HepG2 (cell line): ENCODE results near the gene RBCK1. TPM values are rescaled to one million over a fixed set of nuclear protein-coding genes. Genes with fewer than 3 reads are reported as not detected.

Experiments
- AHR ChIP-seq: IDR thresholded peaks from 2 replicates; pipeline ENCODE4 v1.6.1; 2018; ENCODE audit warnings: missing genetic modification reagents, missing compliant biosample characterization
- ASH2L ChIP-seq: fragments of 300-600, 200-600 bp; sonication (generic); IDR thresholded peaks from 2 replicates; pipeline ENCODE4 v1.7.0; 2017; ENCODE audit warnings: low read depth, mild to moderate bottlenecking, moderate library complexity, mixed read lengths, low read length; ENCODE audit not compliant: insufficient read length
- GPN1 ChIP-seq: sonication (generic); formaldehyde crosslinking; IDR thresholded peaks from 2 replicates; pipeline ENCODE4 v1.5.1; 2020; ENCODE audit warnings: missing genetic modification reagents, borderline replicate concordance
- HIVEP1 ChIP-seq: sonication (generic); formaldehyde crosslinking; IDR thresholded peaks from 2 replicates; pipeline ENCODE4 v1.4.0; 2020; ENCODE audit warnings: mild to moderate bottlenecking, missing genetic modification reagents
- KDM6A ChIP-seq: IDR thresholded peaks from 2 replicates; pipeline ENCODE4 v1.6.1; 2016; ENCODE audit warnings: low read depth
- KLF13 ChIP-seq: sonication (generic); formaldehyde crosslinking; IDR thresholded peaks from 2 replicates; pipeline ENCODE4 v1.4.0; 2020; ENCODE audit warnings: mild to moderate bottlenecking, missing genetic modification reagents
- KLF6 ChIP-seq: IDR thresholded peaks from 2 replicates; pipeline ENCODE4 v1.8.0; 2016; ENCODE audit warnings: missing biosample characterization, missing genetic modification reagents
- KMT2B ChIP-seq: IDR thresholded peaks from 2 replicates; pipeline ENCODE4 v1.6.1; 2016; ENCODE audit warnings: missing genetic modification reagents, missing compliant biosample characterization
- MEF2D ChIP-seq: sonication (generic); formaldehyde crosslinking; IDR thresholded peaks from 2 replicates; pipeline ENCODE4 v1.5.1; 2020; ENCODE audit warnings: mild to moderate bottlenecking, missing genetic modification reagents
- NCOA1 ChIP-seq: sonication (generic); formaldehyde crosslinking; IDR thresholded peaks from 2 replicates; pipeline ENCODE4 v1.9.0; 2021; ENCODE audit warnings: missing genetic modification reagents
- NCOA5 ChIP-seq: sonication (generic); formaldehyde crosslinking; IDR thresholded peaks from 2 replicates; pipeline ENCODE4 v1.4.0; 2020; ENCODE audit warnings: missing genetic modification reagents
- NR2F1 ChIP-seq, 2 experiments: fragments of 450-650 bp in 1 of 2; formaldehyde crosslinking in 1 of 2; IDR thresholded peaks; 2 replicates each; pipeline versions ENCODE4 v1.5.0 to v1.6.1; 2016 to 2020; ENCODE audit warnings: mild to moderate bottlenecking in 1 of 2, missing compliant biosample characterization in 1 of 2, missing genetic modification reagents in 1 of 2, moderate library complexity in 1 of 2
- PITX1 ChIP-seq: sonication (generic); formaldehyde crosslinking; IDR thresholded peaks from 2 replicates; pipeline ENCODE4 v1.5.1; 2020; ENCODE audit warnings: mild to moderate bottlenecking, missing genetic modification reagents
- SATB2 ChIP-seq: sonication (generic); formaldehyde crosslinking; IDR thresholded peaks from 2 replicates; pipeline ENCODE4 v1.5.0; 2020; ENCODE audit warnings: missing genetic modification reagents
- SOX5 ChIP-seq: IDR thresholded peaks from 2 replicates; pipeline ENCODE4 v1.6.1; 2016; ENCODE audit warnings: borderline replicate concordance
- SRF ChIP-seq: IDR thresholded peaks from 2 replicates; pipeline ENCODE4 v1.6.1; 2011; ENCODE audit warnings: mild to moderate bottlenecking, low read depth, low read length, moderate library complexity
- TCF12 ChIP-seq, 2 experiments: fragments of 450-650 bp in 1 of 2; sonication (generic) in 1 of 2; formaldehyde crosslinking in 1 of 2; IDR thresholded peaks; 2 replicates each; pipeline versions ENCODE4 v1.6.1 to v1.8.0; 2017 to 2022; ENCODE audit warnings: antibody characterized with exemption in 1 of 2, mild to moderate bottlenecking in 1 of 2, missing genetic modification reagents in 1 of 2, moderate library complexity in 1 of 2
- TCF7L2 ChIP-seq: IDR thresholded peaks from 2 replicates; pipeline ENCODE4 v1.6.1; 2011; ENCODE audit warnings: mild to moderate bottlenecking, low read depth, low read length, moderate library complexity
- ZBTB42 ChIP-seq: sonication (generic); formaldehyde crosslinking; IDR thresholded peaks from 2 replicates; pipeline ENCODE4 v1.5.0; 2020; ENCODE audit warnings: mild to moderate bottlenecking, missing genetic modification reagents
- ZBTB43 ChIP-seq: sonication (generic); formaldehyde crosslinking; conservative IDR thresholded peaks from 2 replicates; pipeline ENCODE4 v1.4.0; 2020; ENCODE audit warnings: missing genetic modification reagents
- ZFAT ChIP-seq: sonication (generic); formaldehyde crosslinking; conservative IDR thresholded peaks from 2 replicates; pipeline ENCODE4 v1.8.1; 2023; ENCODE audit warnings: missing genetic modification reagents, inconsistent platforms
- ZFP82 ChIP-seq: sonication (generic); formaldehyde crosslinking; IDR thresholded peaks from 2 replicates; pipeline ENCODE4 v1.5.1; 2020; ENCODE audit warnings: mild to moderate bottlenecking, missing genetic modification reagents, borderline replicate concordance
- ZNF17 ChIP-seq: sonication (generic); formaldehyde crosslinking; IDR thresholded peaks from 2 replicates; pipeline ENCODE4 v1.5.0; 2020; ENCODE audit warnings: mild to moderate bottlenecking, missing genetic modification reagents
- ZNF234 ChIP-seq: sonication (generic); formaldehyde crosslinking; conservative IDR thresholded peaks from 2 replicates; pipeline ENCODE4 v1.5.1; 2020; ENCODE audit warnings: mild to moderate bottlenecking, missing genetic modification reagents
- ZNF263 ChIP-seq: sonication (generic); formaldehyde crosslinking; IDR thresholded peaks from 2 replicates; pipeline ENCODE4 v1.4.0; 2020; ENCODE audit warnings: missing genetic modification reagents
- ZNF280D ChIP-seq: sonication (generic); formaldehyde crosslinking; IDR thresholded peaks from 2 replicates; pipeline ENCODE4 v1.5.1; 2020; ENCODE audit warnings: mild to moderate bottlenecking, missing genetic modification reagents
- ZNF674 ChIP-seq: sonication (generic); formaldehyde crosslinking; IDR thresholded peaks from 2 replicates; pipeline ENCODE4 v1.5.0; 2020; ENCODE audit warnings: low read depth, mild to moderate bottlenecking, missing genetic modification reagents
- ZNF792 ChIP-seq: IDR thresholded peaks from 2 replicates; pipeline ENCODE4 v1.6.1; 2016
- polyA plus RNA-seq, 8 experiments: library from polyadenylated mRNA; depleted of rRNA in 3 of 8; stranded (reverse) in 7 of 8; unstranded in 1 of 8; fragments of >200 nt; fragmentation: Illumina TruSeq in 4 of 8; extraction: Trizol in 4 of 8; gene quantifications; 2 replicates each; pipeline versions ENCODE4 v1.2.1 to v1.2.3, GENCODE V29; 2011 to 2016; ENCODE audit warnings: low read depth in 4 of 8, missing spikeins in 1 of 8, mixed read lengths in 1 of 8; ENCODE audit not compliant: insufficient read depth in 1 of 8
- total RNA-seq, 5 experiments: library from RNA; depleted of rRNA; stranded (reverse); fragments of >200 nt; fragmentation: Illumina TruSeq; extraction: Trizol; gene quantifications; 2 replicates each; pipeline ENCODE4 v1.2.3, GENCODE V29; 2016; ENCODE audit warnings: low read depth in 1 of 5
- TF ChIP-seq, protein P1 (sequence below): sonication (generic); formaldehyde crosslinking; IDR thresholded peaks from 2 replicates; pipeline ENCODE4 v1.8.1; 2023; ENCODE audit warnings: missing genetic modification reagents, mild to moderate bottlenecking, borderline replicate concordance
- TF ChIP-seq, protein P2 (sequence below): sonication (generic); formaldehyde crosslinking; IDR thresholded peaks from 2 replicates; pipeline ENCODE4 v1.4.0; 2020; ENCODE audit warnings: missing genetic modification reagents; ENCODE audit errors: not compliant biosample characterization

RBCK1 gene
- total and polyA plus RNA-seq, 2 of the 13 experiments (the other 11 are each of a cell fraction or from before 2014, with no cell fraction given) = 149 to 215 TPM

DNA sequence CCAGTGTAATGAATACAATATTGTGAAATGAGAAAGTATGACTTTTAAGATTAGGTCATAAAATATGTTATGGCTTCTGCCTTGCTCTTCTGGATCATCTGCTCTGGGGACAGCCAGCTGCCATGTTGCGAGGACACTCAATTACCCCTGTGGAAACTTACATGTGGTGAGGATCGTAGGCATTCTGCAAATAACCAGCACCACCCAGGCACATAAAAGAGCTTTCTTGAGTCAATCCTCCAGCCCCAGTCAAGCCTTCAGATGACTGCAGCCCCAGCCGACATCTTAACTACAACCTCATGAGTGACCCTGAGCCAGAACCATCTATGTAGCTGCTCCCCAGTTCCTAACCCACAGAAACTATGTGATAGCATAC lies 4.5 kb upstream of the RBCK1 start (continued):
- TF ChIP-seq ZBTB42 (no peak), PITX1 (no peak), KDM6A (CRISPR knock-in tag) (no peak), NCOA5 (CRISPR knock-in tag) (no peak), TCF12 (IDR thresholded peaks at IDR 0.05) (no peak), TCF12 (CRISPR knock-in tag; IDR thresholded peaks at IDR 0.05) (no peak), ZBTB43 (CRISPR knock-in tag) (no peak), NCOA1 (no peak), KLF6 (no peak), ZFAT (CRISPR knock-in tag) (no peak), ZNF17 (CRISPR knock-in tag) (no peak), MEF2D (CRISPR knock-in tag) (no peak), SATB2 (no peak), SRF (no peak), ZFP82 (CRISPR knock-in tag) (no peak), ZNF674 (CRISPR knock-in tag) (no peak), NR2F1 (CRISPR knock-in tag; IDR thresholded peaks at IDR 0.05) (no peak), GPN1 (CRISPR knock-in tag) (no peak), ZNF234 (CRISPR knock-in tag) (no peak), SOX5 (CRISPR knock-in tag) (no peak), ZNF792 (no peak), TCF7L2 (no peak), AHR (CRISPR knock-in tag) (no peak), HIVEP1 (CRISPR knock-in tag) (no peak), KLF13 (CRISPR knock-in tag) (no peak), KMT2B (CRISPR knock-in tag) (no peak), ZNF263 (CRISPR knock-in tag) (no peak), ASH2L (no peak), ZNF280D (CRISPR knock-in tag) (peak; percentile 88; the same call in 1 of the 2 replicates)
- TF ChIP-seq, protein P1, sequence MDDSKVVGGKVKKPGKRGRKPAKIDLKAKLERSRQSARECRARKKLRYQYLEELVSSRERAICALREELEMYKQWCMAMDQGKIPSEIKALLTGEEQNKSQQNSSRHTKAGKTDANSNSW (CRISPR knock-in tag) = no peak
- TF ChIP-seq, protein P2, sequence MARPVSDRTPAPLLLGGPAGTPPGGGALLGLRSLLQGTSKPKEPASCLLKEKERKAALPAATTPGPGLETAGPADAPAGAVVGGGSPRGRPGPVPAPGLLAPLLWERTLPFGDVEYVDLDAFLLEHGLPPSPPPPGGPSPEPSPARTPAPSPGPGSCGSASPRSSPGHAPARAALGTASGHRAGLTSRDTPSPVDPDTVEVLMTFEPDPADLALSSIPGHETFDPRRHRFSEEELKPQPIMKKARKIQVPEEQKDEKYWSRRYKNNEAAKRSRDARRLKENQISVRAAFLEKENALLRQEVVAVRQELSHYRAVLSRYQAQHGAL (CRISPR knock-in tag) = no peak
